ENCODE measurements around the gene CHCHD3.
A peak's percentile ranks its signal among the peaks of the same experiment; 100 is the strongest.

Gene CHCHD3

DNA sequence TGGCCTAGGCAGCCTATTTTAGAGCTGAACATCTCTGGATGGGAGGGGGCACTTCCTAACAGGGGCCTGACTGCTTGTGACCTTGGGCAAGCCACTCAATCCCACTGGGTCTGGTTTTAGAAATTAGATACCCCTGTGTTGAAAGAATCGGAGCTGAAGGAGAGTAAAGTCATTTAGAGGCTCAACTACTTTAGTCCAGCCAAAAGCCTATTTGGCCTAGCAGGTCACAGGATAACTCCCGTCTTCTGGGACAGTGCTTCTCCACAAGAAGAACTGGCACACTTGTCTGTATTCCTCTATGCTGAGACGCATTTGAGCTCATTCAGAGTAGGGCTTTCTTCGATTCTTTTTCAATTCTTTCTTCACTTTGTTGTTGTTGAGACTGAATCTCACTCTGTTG lies 224.2 kb downstream of the CHCHD3 start:
- TF ChIP-seq, protein P1, sequence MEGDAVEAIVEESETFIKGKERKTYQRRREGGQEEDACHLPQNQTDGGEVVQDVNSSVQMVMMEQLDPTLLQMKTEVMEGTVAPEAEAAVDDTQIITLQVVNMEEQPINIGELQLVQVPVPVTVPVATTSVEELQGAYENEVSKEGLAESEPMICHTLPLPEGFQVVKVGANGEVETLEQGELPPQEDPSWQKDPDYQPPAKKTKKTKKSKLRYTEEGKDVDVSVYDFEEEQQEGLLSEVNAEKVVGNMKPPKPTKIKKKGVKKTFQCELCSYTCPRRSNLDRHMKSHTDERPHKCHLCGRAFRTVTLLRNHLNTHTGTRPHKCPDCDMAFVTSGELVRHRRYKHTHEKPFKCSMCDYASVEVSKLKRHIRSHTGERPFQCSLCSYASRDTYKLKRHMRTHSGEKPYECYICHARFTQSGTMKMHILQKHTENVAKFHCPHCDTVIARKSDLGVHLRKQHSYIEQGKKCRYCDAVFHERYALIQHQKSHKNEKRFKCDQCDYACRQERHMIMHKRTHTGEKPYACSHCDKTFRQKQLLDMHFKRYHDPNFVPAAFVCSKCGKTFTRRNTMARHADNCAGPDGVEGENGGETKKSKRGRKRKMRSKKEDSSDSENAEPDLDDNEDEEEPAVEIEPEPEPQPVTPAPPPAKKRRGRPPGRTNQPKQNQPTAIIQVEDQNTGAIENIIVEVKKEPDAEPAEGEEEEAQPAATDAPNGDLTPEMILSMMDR (IDR thresholded peaks at IDR 0.05; ENCODE audit: low read depth, low read length) = no peak
- no peak for TF ChIP-seq EZH2phosphoT487 (IDR thresholded peaks at IDR 0.05; ENCODE audit: low read depth)
- H3K4me1 ChIP-seq (ENCODE audit: low read length) = peaks cover 14% of the 10 kb centered on the region
- no peak overlapping the region for H3K9ac ChIP-seq (ENCODE audit: low read length)
- no peaks in the 10 kb centered on the region for H3K79me2 ChIP-seq (ENCODE audit: low read length)
- no peak overlapping the region for H2AFZ ChIP-seq (ENCODE audit: low read depth, low read length)
- H3K4me2 ChIP-seq (ENCODE audit: low read length) = no peak overlapping the region
- no peaks in the 10 kb centered on the region for H3K9me3 ChIP-seq (ENCODE audit: insufficient read depth, low read length)
- H3K27ac ChIP-seq (ENCODE audit: low read length) = 0 out of 2 replicates have a peak overlapping the region, but pooled peaks have one; percentile 19
- H3K4me3 ChIP-seq (ENCODE audit: low read length) = no peak overlapping the region
- H3K36me3 ChIP-seq (replicated peaks; ENCODE audit: low read depth, low read length) = no peaks in the 10 kb centered on the region
- H3K27me3 ChIP-seq (ENCODE audit: low read depth, low read length) = no peaks in the 10 kb centered on the region
- no peaks in the 10 kb centered on the region for H4K20me1 ChIP-seq (ENCODE audit: insufficient read depth, low read length)

DNA sequence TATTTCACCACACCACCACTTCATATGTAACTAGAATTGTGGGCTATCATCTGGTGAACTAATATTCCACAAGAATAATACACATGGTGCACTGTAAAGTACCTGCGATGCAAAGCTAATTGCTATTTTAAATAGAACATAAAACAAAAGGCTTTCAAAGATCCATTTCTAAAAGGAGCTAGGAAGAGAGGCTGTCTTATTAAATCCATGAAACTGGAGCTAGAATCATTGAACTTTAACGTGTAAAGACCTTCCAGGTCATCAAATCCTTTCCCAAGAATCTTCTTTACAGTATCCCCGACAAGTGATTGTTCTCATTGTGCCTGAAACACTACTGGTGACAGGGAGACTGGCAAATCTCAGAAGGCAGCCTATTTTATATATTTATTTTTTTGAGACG lies 224.9 kb downstream of the CHCHD3 start:
- H3K27ac ChIP-seq (ENCODE audit: low read length) = no peak overlapping the region
- TF ChIP-seq, protein P1 (IDR thresholded peaks at IDR 0.05; ENCODE audit: low read depth, low read length) = no peak
- no peak for TF ChIP-seq EZH2phosphoT487 (IDR thresholded peaks at IDR 0.05; ENCODE audit: low read depth)

DNA sequence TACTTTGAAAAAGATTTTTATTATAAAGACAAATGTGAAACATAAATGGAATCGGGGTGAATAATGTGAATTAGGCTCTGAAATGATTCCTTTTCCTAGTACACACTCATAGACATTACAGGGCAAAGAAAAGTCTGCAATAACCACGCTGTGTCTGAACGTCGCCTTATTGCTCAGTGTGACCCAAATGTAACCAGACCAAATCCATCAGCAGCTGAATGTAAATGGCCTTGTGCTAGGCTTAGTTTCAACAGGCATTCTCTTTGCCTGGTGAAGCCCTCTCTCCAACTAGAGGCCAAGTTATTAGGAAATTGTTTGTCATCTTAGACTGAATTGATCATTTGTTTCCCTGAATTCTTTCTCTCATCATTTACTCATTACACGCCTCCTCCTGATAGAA lies 225.5 kb downstream of the CHCHD3 start:
- Histone ChIP-seq H3K27ac (ENCODE audit: low read length) (no peak overlapping the region), H3K4me3 (ENCODE audit: low read length) (no peak overlapping the region), H3K79me2 (ENCODE audit: low read length) (no peaks in the 10 kb centered on the region), H3K9me3 (ENCODE audit: insufficient read depth, low read length) (no peaks in the 10 kb centered on the region), H3K36me3 (replicated peaks; ENCODE audit: low read depth, low read length) (no peaks in the 10 kb centered on the region), H3K27me3 (ENCODE audit: low read depth, low read length) (no peaks in the 10 kb centered on the region), H4K20me1 (ENCODE audit: insufficient read depth, low read length) (no peaks in the 10 kb centered on the region), H3K4me1 (ENCODE audit: low read length) (peaks cover 14% of the 10 kb centered on the region), H3K9ac (ENCODE audit: low read length) (no peak overlapping the region), H3K4me2 (ENCODE audit: low read length) (no peak overlapping the region), H2AFZ (ENCODE audit: low read depth, low read length) (no peak overlapping the region)
- TF ChIP-seq, protein P1 (IDR thresholded peaks at IDR 0.05; ENCODE audit: low read depth, low read length) = no peak
- no peak for TF ChIP-seq EZH2phosphoT487 (IDR thresholded peaks at IDR 0.05; ENCODE audit: low read depth)

More for the DNA sequence above, 224.9 kb downstream of the CHCHD3 start:
- Histone ChIP-seq H3K4me3 (ENCODE audit: low read length) (no peak overlapping the region), H3K36me3 (replicated peaks; ENCODE audit: low read depth, low read length) (no peaks in the 10 kb centered on the region), H2AFZ (ENCODE audit: low read depth, low read length) (no peak overlapping the region), H3K27me3 (ENCODE audit: low read depth, low read length) (no peaks in the 10 kb centered on the region), H3K9ac (ENCODE audit: low read length) (no peak overlapping the region), H3K9me3 (ENCODE audit: insufficient read depth, low read length) (no peaks in the 10 kb centered on the region), H3K4me2 (ENCODE audit: low read length) (no peak overlapping the region), H3K4me1 (ENCODE audit: low read length) (peaks cover 14% of the 10 kb centered on the region), H3K79me2 (ENCODE audit: low read length) (no peaks in the 10 kb centered on the region), H4K20me1 (ENCODE audit: insufficient read depth, low read length) (no peaks in the 10 kb centered on the region)

DNA sequence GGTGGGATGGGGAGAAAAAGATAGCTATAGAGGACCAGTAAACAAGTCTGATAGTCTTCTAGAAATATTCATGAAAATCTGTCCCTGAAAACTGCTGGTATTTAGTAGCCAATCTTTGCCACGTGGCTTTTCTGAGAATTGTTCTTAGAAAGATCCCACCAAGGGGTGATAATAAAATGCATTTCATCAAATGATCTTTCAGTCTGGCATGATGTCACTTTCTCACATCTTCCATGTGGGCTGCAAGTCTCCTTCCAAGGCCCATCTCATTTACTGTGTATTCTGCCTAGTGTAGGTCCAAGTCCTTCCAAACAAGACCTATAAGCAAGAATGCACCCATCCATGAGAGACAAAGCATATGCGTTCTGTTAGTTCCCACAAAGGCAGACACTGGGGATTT lies 226.0 kb downstream of the CHCHD3 start:
- Histone ChIP-seq H3K79me2 (ENCODE audit: low read length) (no peaks in the 10 kb centered on the region), H4K20me1 (ENCODE audit: insufficient read depth, low read length) (no peaks in the 10 kb centered on the region), H2AFZ (ENCODE audit: low read depth, low read length) (no peak overlapping the region), H3K4me1 (ENCODE audit: low read length) (peaks cover 14% of the 10 kb centered on the region), H3K27ac (ENCODE audit: low read length) (no peak overlapping the region), H3K4me3 (ENCODE audit: low read length) (no peak overlapping the region), H3K36me3 (replicated peaks; ENCODE audit: low read depth, low read length) (no peaks in the 10 kb centered on the region), H3K4me2 (ENCODE audit: low read length) (no peak overlapping the region), H3K27me3 (ENCODE audit: low read depth, low read length) (no peaks in the 10 kb centered on the region), H3K9me3 (ENCODE audit: insufficient read depth, low read length) (no peaks in the 10 kb centered on the region), H3K9ac (ENCODE audit: low read length) (no peak overlapping the region)
- no peak for TF ChIP-seq EZH2phosphoT487 (IDR thresholded peaks at IDR 0.05; ENCODE audit: low read depth)
- TF ChIP-seq, protein P1 (IDR thresholded peaks at IDR 0.05; ENCODE audit: low read depth, low read length) = no peak
